ENCODE results near the gene ETF1. TPM values are rescaled to one million over a fixed set of nuclear protein-coding genes. Genes with fewer than 3 reads are reported as not detected.
A peak's percentile ranks its signal among the peaks of the same experiment; 100 is the strongest.

The ETF1 gene
- total and polyA plus RNA-seq, 8 donors: 68.9 to 112 (median 80.0) TPM

GRCh38 chr5:138469540-138470321 lies 73.3 kb downstream of the ETF1 start:
- intact Hi-C loops (cut with DNase I): no loop called here
- Histone ChIP-seq H3K9me3 (no peaks in the 10 kb centered on the region), H3K27ac (no peak overlapping the region), H3K4me3 (no peak overlapping the region), H3K36me3 (peaks cover 0 to 18% of the 10 kb centered on the region in 2 donors), H3K27me3 (peaks cover 0 to 8% of the 10 kb centered on the region in 2 donors), H3K4me1 (peaks cover 16 to 33% of the 10 kb centered on the region in 2 donors)
- TF ChIP-seq, protein P1, sequence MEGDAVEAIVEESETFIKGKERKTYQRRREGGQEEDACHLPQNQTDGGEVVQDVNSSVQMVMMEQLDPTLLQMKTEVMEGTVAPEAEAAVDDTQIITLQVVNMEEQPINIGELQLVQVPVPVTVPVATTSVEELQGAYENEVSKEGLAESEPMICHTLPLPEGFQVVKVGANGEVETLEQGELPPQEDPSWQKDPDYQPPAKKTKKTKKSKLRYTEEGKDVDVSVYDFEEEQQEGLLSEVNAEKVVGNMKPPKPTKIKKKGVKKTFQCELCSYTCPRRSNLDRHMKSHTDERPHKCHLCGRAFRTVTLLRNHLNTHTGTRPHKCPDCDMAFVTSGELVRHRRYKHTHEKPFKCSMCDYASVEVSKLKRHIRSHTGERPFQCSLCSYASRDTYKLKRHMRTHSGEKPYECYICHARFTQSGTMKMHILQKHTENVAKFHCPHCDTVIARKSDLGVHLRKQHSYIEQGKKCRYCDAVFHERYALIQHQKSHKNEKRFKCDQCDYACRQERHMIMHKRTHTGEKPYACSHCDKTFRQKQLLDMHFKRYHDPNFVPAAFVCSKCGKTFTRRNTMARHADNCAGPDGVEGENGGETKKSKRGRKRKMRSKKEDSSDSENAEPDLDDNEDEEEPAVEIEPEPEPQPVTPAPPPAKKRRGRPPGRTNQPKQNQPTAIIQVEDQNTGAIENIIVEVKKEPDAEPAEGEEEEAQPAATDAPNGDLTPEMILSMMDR (IDR thresholded peaks at IDR 0.05): no peak
- ATAC-seq (no peak), DNase-seq (peak in 2 of 4 donors; percentile 51 to 72)

- H3K36me3 ChIP-seq: peaks cover 0 to 18% of the 10 kb centered on the region in 2 donors
- TF ChIP-seq, protein P1 (IDR thresholded peaks at IDR 0.05): no peak
- no peaks in the 10 kb centered on the region for H3K9me3 ChIP-seq
- H3K27ac ChIP-seq: no peak overlapping the region
- peaks cover 16 to 33% of the 10 kb centered on the region in 2 donors for H3K4me1 ChIP-seq
- peak in 2 of 4 donors; percentile 36 to 71 for DNase-seq
- ATAC-seq: no peak
- H3K4me3 ChIP-seq: no peak overlapping the region
- peaks cover 0 to 8% of the 10 kb centered on the region in 2 donors for H3K27me3 ChIP-seq
- intact Hi-C loops (cut with DNase I): no loop called here
Observed at GRCh38 chr5:138468966-138469539, 74.0 kb downstream of the ETF1 start.

GRCh38 chr5:138468133-138468965 lies 74.7 kb downstream of the ETF1 start:
- peak in 1 of 4 donors; percentile 37 for DNase-seq
- Histone ChIP-seq H3K27me3 (peaks cover 0 to 8% of the 10 kb centered on the region in 2 donors), H3K27ac (no peak overlapping the region), H3K4me3 (no peak overlapping the region), H3K4me1 (peaks cover 19 to 36% of the 10 kb centered on the region in 2 donors), H3K9me3 (no peaks in the 10 kb centered on the region), H3K36me3 (peaks cover 0 to 18% of the 10 kb centered on the region in 2 donors)
- ATAC-seq: no peak
- TF ChIP-seq, protein P1 (IDR thresholded peaks at IDR 0.05): no peak
- intact Hi-C loops (cut with DNase I): no loop called here

GRCh38 chr5:138467711-138468132 lies 75.3 kb downstream of the ETF1 start:
- DNase-seq (no peak), ATAC-seq (no peak)
- intact Hi-C loops (cut with DNase I): no loop called here
- TF ChIP-seq, protein P1 (IDR thresholded peaks at IDR 0.05): no peak
- peaks cover 0 to 8% of the 10 kb centered on the region in 2 donors for H3K27me3 ChIP-seq
- H3K4me1 ChIP-seq: peaks cover 21 to 42% of the 10 kb centered on the region in 2 donors
- peaks cover 0 to 18% of the 10 kb centered on the region in 2 donors for H3K36me3 ChIP-seq
- peak overlapping the region in 1 of 2 donors; percentile 84 for H3K4me3 ChIP-seq
- H3K27ac ChIP-seq: no peak overlapping the region
- H3K9me3 ChIP-seq: no peaks in the 10 kb centered on the region

All from left lung (tissue), 10 donors.